HL-60 (cell line): ENCODE measurements around the gene REL.

ENCODE experiments used
- DNase-seq, 2 experiments: peaks; one replicate each; pipeline ENCODE4 v3.0.0-alpha.2; 2010 to 2020; ENCODE audit warnings: low read depth in 1 of 2, low spot score in 1 of 2
- H3K27ac ChIP-seq: fragments of 250-450 bp; sonication (Bioruptor Pico); replicated peaks from 2 replicates; pipeline ENCODE4 v1.5.1; 2020; ENCODE audit warnings: mild to moderate bottlenecking, moderate library complexity
- H3K27me3 ChIP-seq: fragments of 250-450 bp; sonication (Bioruptor Pico); 2 replicates; pipeline ENCODE4 v1.5.1; 2021; ENCODE audit warnings: mild to moderate bottlenecking, moderate library complexity; ENCODE audit not compliant: insufficient read depth, poor library complexity, severe bottlenecking
- H3K4me3 ChIP-seq: replicated peaks from 2 replicates; pipeline ENCODE4 v1.5.1; 2011; ENCODE audit warnings: mild to moderate bottlenecking, control low read depth, low read length; ENCODE audit not compliant: insufficient read depth
- GABPA ChIP-seq: IDR thresholded peaks from 2 replicates; pipeline ENCODE4 v1.6.1; 2012; ENCODE audit warnings: low read depth
- POLR2AphosphoS5 ChIP-seq: IDR thresholded peaks from 2 replicates; pipeline ENCODE4 v1.6.1; 2012; ENCODE audit warnings: low read depth
- REST ChIP-seq: IDR thresholded peaks from 2 replicates; pipeline ENCODE4 v1.6.1; 2012; ENCODE audit warnings: low read depth; ENCODE audit not compliant: insufficient replicate concordance
- SPI1 ChIP-seq: IDR thresholded peaks from 2 replicates; pipeline ENCODE4 v1.6.1; 2012; ENCODE audit warnings: low read depth, mild to moderate bottlenecking, borderline replicate concordance
- TF ChIP-seq, protein P1 (sequence below): IDR thresholded peaks from one replicate; pipeline ENCODE4 v1.5.1; 2011; ENCODE audit warnings: low read length, control low read depth, inconsistent platforms; ENCODE audit not compliant: insufficient read depth

REL gene

GRCh38 chr2:60963190-60963589, 81.8 kb downstream of the REL start:
- Histone ChIP-seq H3K27me3 (no peaks in the 10 kb centered on the region), H3K27ac (no peak overlapping the region), H3K4me3 (no peak overlapping the region)
- no peak for DNase-seq
- TF ChIP-seq GABPA: no peak
- no peak for TF ChIP-seq REST
- TF ChIP-seq, protein P1, sequence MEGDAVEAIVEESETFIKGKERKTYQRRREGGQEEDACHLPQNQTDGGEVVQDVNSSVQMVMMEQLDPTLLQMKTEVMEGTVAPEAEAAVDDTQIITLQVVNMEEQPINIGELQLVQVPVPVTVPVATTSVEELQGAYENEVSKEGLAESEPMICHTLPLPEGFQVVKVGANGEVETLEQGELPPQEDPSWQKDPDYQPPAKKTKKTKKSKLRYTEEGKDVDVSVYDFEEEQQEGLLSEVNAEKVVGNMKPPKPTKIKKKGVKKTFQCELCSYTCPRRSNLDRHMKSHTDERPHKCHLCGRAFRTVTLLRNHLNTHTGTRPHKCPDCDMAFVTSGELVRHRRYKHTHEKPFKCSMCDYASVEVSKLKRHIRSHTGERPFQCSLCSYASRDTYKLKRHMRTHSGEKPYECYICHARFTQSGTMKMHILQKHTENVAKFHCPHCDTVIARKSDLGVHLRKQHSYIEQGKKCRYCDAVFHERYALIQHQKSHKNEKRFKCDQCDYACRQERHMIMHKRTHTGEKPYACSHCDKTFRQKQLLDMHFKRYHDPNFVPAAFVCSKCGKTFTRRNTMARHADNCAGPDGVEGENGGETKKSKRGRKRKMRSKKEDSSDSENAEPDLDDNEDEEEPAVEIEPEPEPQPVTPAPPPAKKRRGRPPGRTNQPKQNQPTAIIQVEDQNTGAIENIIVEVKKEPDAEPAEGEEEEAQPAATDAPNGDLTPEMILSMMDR: no peak
- TF ChIP-seq POLR2AphosphoS5: no peak
- TF ChIP-seq SPI1: no peak

DNA sequence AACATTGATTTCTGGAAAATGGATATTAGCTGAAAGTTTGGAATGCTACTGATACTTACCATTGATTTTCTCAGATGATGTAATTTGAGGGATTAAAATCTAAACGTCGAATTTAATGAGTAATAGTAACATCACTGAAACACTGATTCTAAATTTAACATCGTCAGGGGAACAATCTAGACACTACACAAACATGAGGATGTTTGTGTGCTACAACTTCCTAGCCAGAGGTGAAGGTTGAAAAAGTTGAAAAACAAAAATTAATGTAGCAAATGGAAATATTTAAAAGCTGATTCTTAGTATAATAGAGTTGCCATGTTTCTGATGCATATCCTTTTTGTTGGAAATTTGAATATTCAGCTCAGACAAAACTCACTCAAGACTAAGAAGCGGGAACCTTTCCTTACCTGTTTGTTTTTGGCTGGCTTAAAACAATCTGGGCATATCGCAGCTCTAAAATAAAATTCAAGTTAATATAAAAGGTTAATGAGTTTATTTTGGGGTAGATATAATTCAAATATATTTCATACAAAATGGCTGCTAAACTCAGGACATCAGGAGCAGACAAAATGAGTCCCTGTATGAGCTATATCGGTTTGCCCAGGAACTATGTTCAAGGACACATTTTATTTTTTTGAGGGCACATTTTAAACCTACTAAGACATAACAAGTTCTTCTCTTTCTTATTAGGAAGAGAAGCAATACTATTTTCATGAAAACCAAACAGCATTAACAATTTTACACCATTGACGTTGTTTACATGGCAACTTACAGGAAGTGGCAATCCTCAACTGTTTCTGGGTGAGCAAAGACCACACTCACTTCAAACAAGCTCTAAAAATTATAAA, 83.5 kb downstream of the REL start:
- peak overlapping the region; percentile 28; the same call in 1 of the 2 replicates for H3K27ac ChIP-seq
- no peak for DNase-seq
- no peak overlapping the region for H3K4me3 ChIP-seq
- H3K27me3 ChIP-seq: no peaks in the 10 kb centered on the region
- no peak for TF ChIP-seq POLR2AphosphoS5
- no peak for TF ChIP-seq REST
- TF ChIP-seq SPI1: no peak
- TF ChIP-seq GABPA: no peak
- TF ChIP-seq, protein P1: no peak

- Histone ChIP-seq H3K4me3 (no peak overlapping the region), H3K27ac (peak overlapping the region; percentile 28; the same call in 1 of the 2 replicates), H3K27me3 (no peaks in the 10 kb centered on the region)
- TF ChIP-seq POLR2AphosphoS5 (no peak), SPI1 (no peak), REST (no peak), GABPA (no peak)
- TF ChIP-seq, protein P1: no peak
- DNase-seq: no peak
These were observed 84.1 kb downstream of the REL start for GRCh38 chr2:60965499-60965785.
